Measurements from ENCODE around the gene COBLL1. TPM values are rescaled to one million over a fixed set of nuclear protein-coding genes. Genes with fewer than 3 reads are reported as not detected.

COBLL1 gene
- total RNA-seq, 1 donor from 2014 or later: 18.6 TPM

- FAIRE-seq (no peak), DNase-seq (ENCODE audit: low read depth) (no peak)
- Histone ChIP-seq H3K9me3 (ENCODE audit: insufficient read depth, low read depth, low read length) (no peaks in the 10 kb centered on the region), H3K27ac (ENCODE audit: low read depth, low read length) (no peak overlapping the region), H3K4me2 (ENCODE audit: low read length) (no peak overlapping the region), H3K9ac (ENCODE audit: low read length) (no peak overlapping the region), H3K79me2 (ENCODE audit: insufficient read depth, low read length) (no peaks in the 10 kb centered on the region), H3K4me3 (ENCODE audit: insufficient read depth, low read depth, low read length) (no peak overlapping the region), H4K20me1 (ENCODE audit: insufficient read depth, low read length) (no peaks in the 10 kb centered on the region), H3K27me3 (ENCODE audit: insufficient read depth, low read length) (no peaks in the 10 kb centered on the region), H3K36me3 (ENCODE audit: insufficient read depth, low read length) (no peaks in the 10 kb centered on the region), H2AFZ (ENCODE audit: low read depth, low read length) (no peak overlapping the region), H3K4me1 (ENCODE audit: insufficient read depth, low read length) (no peaks in the 10 kb centered on the region)
- H3K27ac Mint-ChIP-seq (ENCODE audit: unreplicated experiment): no peak overlapping the region
- H3K36me3 Mint-ChIP-seq (ENCODE audit: low read depth, unreplicated experiment): no peaks in the 10 kb centered on the region
- no peaks in the 10 kb centered on the region for H3K4me1 Mint-ChIP-seq (ENCODE audit: low read depth, unreplicated experiment)
- H3K9me3 Mint-ChIP-seq (ENCODE audit: unreplicated experiment): no peaks in the 10 kb centered on the region
- TF ChIP-seq EZH2 (IDR thresholded peaks at IDR 0.05; ENCODE audit: insufficient read depth, low read length) (no peak), CTCF (IDR thresholded peaks at IDR 0.05; ENCODE audit: insufficient read depth, low read depth, low read length) (no peak)
- no peak overlapping the region for H3K4me3 Mint-ChIP-seq (ENCODE audit: unreplicated experiment)
- no peaks in the 10 kb centered on the region for H3K27me3 Mint-ChIP-seq (ENCODE audit: low read depth, unreplicated experiment)
Measured at GRCh38 chr2:164852086-164852485, 10.5 kb upstream of the COBLL1 start.

- DNase-seq (ENCODE audit: low read depth): no peak
- Histone ChIP-seq H3K4me2 (ENCODE audit: low read length) (no peak overlapping the region), H2AFZ (ENCODE audit: low read depth, low read length) (no peak overlapping the region), H3K9ac (ENCODE audit: low read length) (no peak overlapping the region), H3K36me3 (ENCODE audit: insufficient read depth, low read length) (no peaks in the 10 kb centered on the region), H3K9me3 (ENCODE audit: insufficient read depth, low read depth, low read length) (no peaks in the 10 kb centered on the region), H3K27me3 (ENCODE audit: insufficient read depth, low read length) (no peaks in the 10 kb centered on the region), H3K4me3 (ENCODE audit: insufficient read depth, low read depth, low read length) (no peak overlapping the region), H4K20me1 (ENCODE audit: insufficient read depth, low read length) (no peaks in the 10 kb centered on the region), H3K4me1 (ENCODE audit: insufficient read depth, low read length) (no peaks in the 10 kb centered on the region), H3K27ac (ENCODE audit: low read depth, low read length) (no peak overlapping the region), H3K79me2 (ENCODE audit: insufficient read depth, low read length) (no peaks in the 10 kb centered on the region)
- H3K9me3 Mint-ChIP-seq (ENCODE audit: unreplicated experiment): no peaks in the 10 kb centered on the region
- H3K4me3 Mint-ChIP-seq (ENCODE audit: unreplicated experiment): no peak overlapping the region
- no peaks in the 10 kb centered on the region for H3K36me3 Mint-ChIP-seq (ENCODE audit: low read depth, unreplicated experiment)
- TF ChIP-seq EZH2 (IDR thresholded peaks at IDR 0.05; ENCODE audit: insufficient read depth, low read length) (no peak), CTCF (IDR thresholded peaks at IDR 0.05; ENCODE audit: insufficient read depth, low read depth, low read length) (no peak)
- no peak overlapping the region for H3K27ac Mint-ChIP-seq (ENCODE audit: unreplicated experiment)
- H3K4me1 Mint-ChIP-seq (ENCODE audit: low read depth, unreplicated experiment): no peaks in the 10 kb centered on the region
- no peaks in the 10 kb centered on the region for H3K27me3 Mint-ChIP-seq (ENCODE audit: low read depth, unreplicated experiment)
- no peak for FAIRE-seq
Measured at GRCh38 chr2:164850235-164850634, 8.6 kb upstream of the COBLL1 start.

GRCh38 chr2:164849506-164849905 lies 7.9 kb upstream of the COBLL1 start:
- Histone ChIP-seq H3K9me3 (ENCODE audit: insufficient read depth, low read depth, low read length) (no peaks in the 10 kb centered on the region), H3K9ac (ENCODE audit: low read length) (no peak overlapping the region), H3K79me2 (ENCODE audit: insufficient read depth, low read length) (no peaks in the 10 kb centered on the region), H3K36me3 (ENCODE audit: insufficient read depth, low read length) (no peaks in the 10 kb centered on the region), H3K4me3 (ENCODE audit: insufficient read depth, low read depth, low read length) (no peak overlapping the region), H3K4me1 (ENCODE audit: insufficient read depth, low read length) (no peaks in the 10 kb centered on the region), H2AFZ (ENCODE audit: low read depth, low read length) (no peak overlapping the region), H3K4me2 (ENCODE audit: low read length) (no peak overlapping the region), H3K27ac (ENCODE audit: low read depth, low read length) (no peak overlapping the region), H3K27me3 (ENCODE audit: insufficient read depth, low read length) (no peaks in the 10 kb centered on the region), H4K20me1 (ENCODE audit: insufficient read depth, low read length) (no peaks in the 10 kb centered on the region)
- Mint-ChIP-seq H3K27me3 (ENCODE audit: low read depth, unreplicated experiment) (no peaks in the 10 kb centered on the region), H3K4me3 (ENCODE audit: unreplicated experiment) (no peak overlapping the region), H3K27ac (ENCODE audit: unreplicated experiment) (no peak overlapping the region), H3K36me3 (ENCODE audit: low read depth, unreplicated experiment) (no peaks in the 10 kb centered on the region), H3K4me1 (ENCODE audit: low read depth, unreplicated experiment) (no peaks in the 10 kb centered on the region), H3K9me3 (ENCODE audit: unreplicated experiment) (no peaks in the 10 kb centered on the region)
- no peak for FAIRE-seq
- TF ChIP-seq CTCF (IDR thresholded peaks at IDR 0.05; ENCODE audit: insufficient read depth, low read depth, low read length) (no peak), EZH2 (IDR thresholded peaks at IDR 0.05; ENCODE audit: insufficient read depth, low read length) (no peak)
- no peak for DNase-seq (ENCODE audit: low read depth)
